NCI-H748 (cell line): Measurements from ENCODE around the gene FAM210B.
"Not testable (repeated sequence)": the region's sequence is repeated elsewhere in the genome, so short reads cannot be mapped to it uniquely, and the experiment has no call there.

Source experiments
- DNase-seq: peaks from one replicate; lab custom pipeline; 2025; ENCODE audit not compliant: unreplicated experiment; lab: John Stamatoyannopoulos, UW

Gene FAM210B

DNA sequence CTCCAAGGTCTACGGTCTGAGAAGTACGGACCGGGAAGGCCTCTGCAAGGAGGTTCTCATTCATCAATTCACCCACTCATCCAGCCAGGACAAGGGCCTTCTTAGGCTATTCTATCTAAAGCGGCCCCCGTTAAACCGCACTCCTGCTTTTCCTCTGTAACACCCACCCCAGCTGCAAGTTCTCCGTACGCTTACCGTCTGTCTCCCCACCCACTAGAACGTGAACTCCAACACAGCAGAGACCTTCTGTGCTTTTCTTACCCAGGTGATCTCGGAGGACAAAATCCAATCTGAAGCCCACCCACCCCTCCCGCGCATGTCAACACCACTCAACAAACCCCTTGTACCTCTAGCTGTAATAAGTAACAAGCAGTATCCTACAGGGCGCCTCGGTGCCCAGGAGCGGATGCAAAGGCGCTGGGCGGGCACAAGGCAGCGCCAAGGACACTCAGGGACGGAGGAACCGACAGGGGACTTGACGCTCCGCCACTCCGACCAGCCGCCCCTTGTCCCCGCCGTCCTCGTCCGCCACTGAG is 32.9 kb downstream of the FAM210B start:
- peak; percentile 49 for DNase-seq

DNA sequence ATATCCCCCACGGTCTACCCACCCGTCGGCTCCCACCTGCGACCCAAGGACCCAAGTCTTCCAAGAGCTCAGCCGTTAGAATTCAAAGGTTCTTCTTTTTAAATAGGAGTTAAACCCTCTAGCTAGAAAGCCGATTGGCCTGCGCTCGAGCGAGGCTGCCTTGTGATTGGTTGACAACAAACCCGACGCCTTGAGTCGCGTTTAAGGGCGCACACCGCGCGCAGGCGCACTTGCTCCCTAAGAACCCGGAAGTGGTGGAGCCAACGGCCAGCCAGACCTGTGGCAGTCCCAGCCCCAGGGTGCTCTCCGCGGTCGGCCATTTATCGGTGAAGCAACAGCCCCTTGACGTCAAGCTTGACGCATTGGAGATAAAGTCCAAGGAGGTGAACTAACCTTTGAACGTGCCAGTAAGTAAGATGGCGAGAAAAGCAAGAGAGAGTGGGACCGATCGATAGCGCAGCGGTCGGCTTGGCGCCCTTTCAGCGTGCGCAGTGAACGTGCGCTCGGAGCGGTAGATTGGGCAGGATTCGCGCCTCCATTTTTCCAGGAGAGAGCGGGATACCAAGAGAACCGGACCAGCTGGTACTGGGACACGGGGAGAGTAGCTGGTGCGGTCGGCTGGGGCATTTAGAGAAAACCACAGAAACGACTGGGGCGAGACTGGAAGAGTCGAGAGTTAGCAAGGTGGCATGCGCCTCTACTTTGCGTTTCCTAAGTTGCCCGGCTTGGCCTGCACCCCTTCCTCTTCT is 33.5 kb downstream of the FAM210B start, which contains the start of the genes AURKA and CSTF1:
TSS of gene AURKA (minus strand) at position 84 of the 749 bp plus-strand sequence. CDS start 4,018 bp downstream, outside the sequence.
TSS of gene CSTF1 (plus strand) at position 514 of the 749 bp plus-strand sequence. CDS start 2,908 bp downstream, outside the sequence.
- peak; percentile 97 for DNase-seq

DNA sequence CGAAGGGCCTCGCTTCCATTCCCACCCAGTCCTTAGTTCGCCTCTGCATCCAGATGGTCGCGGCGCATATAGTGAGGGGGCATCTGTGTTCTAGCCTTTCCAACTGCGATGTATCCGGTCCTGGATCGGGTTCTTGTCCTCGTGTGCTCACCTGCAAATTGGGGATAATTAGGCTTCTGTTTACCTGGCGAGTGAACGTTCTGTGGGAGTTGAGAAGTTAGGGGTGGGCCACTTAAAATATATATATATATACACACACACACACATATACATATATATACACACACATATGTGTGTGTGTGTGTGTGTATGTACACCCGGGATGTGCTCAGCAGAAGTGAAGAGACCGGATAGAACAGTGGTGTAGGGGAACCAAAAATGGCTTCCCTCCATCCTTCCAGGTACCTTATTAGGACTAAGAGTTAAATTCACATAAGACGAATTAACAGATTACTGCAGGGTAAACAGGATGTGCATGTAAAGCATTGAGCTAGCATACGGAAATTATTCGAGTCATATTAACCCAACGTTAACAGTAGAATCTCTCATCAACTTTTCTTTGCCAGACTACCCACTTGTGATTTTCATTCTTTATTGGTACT is 34.2 kb downstream of the FAM210B start:
- peak; percentile 21 for DNase-seq

GRCh38 chr20:56393653-56394052 is 34.9 kb downstream of the FAM210B start:
- DNase-seq: no peak

GRCh38 chr20:56395166-56395565 is 36.4 kb downstream of the FAM210B start:
- DNase-seq: no peak

DNA sequence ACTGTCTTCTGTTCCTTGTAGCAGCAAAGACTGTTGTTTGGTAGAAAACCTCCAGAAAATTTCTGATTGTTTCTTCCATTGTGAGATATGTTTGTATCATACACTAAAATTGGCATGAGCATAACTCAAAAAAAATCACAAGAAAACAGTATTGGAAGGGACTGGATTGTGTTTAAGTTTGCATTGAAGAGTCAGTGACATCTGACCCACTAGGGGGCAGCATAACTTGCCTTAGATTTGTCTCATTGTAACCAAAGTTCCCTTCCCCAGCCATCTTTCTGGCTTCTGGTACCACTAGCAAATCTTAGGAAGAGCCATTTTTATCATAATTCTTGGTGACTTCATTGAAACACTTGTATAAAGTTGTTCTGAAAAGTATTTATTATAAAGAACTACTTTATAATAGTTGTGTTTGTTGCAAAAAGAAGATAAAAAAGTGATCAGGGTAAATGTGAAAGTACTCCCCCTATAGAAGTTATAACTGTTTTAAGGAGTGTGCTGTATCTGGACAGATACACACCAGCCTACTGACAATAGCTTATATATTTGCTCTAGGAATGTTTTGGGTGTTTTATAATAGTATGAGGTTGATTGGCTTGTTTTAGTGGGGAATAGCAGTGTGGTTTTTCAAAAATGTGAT is 41.3 kb downstream of the FAM210B start:
- peak; percentile 34 for DNase-seq

GRCh38 chr20:56403465-56403864 is 44.7 kb downstream of the FAM210B start:
- no peak for DNase-seq

- not testable (repeated sequence) for DNase-seq
These were observed 46.6 kb downstream of the FAM210B start for GRCh38 chr20:56405356-56405755.

DNA sequence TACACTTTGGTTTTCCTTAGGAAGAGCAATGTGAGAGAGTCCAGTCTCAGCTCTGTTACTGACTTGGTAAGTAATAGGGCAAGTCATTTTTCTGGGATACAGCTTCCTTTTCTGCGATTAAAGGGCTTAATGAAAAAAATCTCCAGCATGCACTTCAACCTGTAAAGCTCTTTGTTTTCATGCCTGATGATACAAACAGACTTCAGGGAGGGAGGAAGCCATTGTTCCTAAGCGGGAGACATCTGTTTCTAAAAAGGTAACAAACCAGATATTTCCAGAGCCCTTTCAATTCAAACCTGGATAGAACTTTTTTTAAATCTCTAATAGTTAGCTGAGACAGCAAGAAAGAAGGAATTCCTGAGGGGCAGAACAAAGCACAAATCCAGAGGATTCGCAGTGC is 48.1 kb downstream of the FAM210B start:
- no peak for DNase-seq

- DNase-seq: no peak
These were observed 50.7 kb downstream of the FAM210B start for GRCh38 chr20:56409521-56409920.

- no peak for DNase-seq
These were observed 51.2 kb downstream of the FAM210B start for GRCh38 chr20:56409956-56410355.

DNA sequence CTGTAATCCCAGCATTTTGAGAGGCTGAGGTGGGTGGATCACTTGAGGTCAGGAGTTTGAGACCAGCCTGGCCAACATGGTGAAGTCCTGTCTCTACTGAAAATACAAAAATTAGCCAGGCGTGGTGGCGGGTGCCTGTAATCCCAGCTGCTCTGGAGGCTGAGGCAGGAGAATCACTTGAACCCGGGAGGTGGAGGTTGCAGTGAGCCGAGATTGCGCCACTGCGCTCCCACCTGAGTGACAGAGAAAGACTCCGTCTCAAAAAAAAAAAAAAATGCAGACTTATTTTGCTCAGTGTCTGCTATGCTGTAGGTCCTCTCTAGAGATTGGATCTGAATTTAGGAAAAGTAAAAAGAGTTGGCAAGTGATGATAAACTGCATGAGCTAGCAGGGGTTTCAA is 52.5 kb downstream of the FAM210B start:
- not testable (repeated sequence) for DNase-seq

- DNase-seq: no peak
These were observed 53.1 kb downstream of the FAM210B start, which contains the start of gene CASS4 for GRCh38 chr20:56411759-56412472. Gene CASS4, plus strand, starts transcription at chr20:56412260. Its CDS starts 199 bp downstream, at chr20:56412459.

GRCh38 chr20:56412473-56412790 is 53.7 kb downstream of the FAM210B start:
- no peak for DNase-seq

GRCh38 chr20:56412949-56413348 is 54.2 kb downstream of the FAM210B start:
- DNase-seq: no peak

GRCh38 chr20:56414842-56415765 is 56.3 kb downstream of the FAM210B start:
- no peak for DNase-seq

GRCh38 chr20:56417402-56417801 is 58.6 kb downstream of the FAM210B start:
- DNase-seq: no peak

GRCh38 chr20:56417911-56418310 is 59.1 kb downstream of the FAM210B start:
- no peak for DNase-seq
